Caki2 (cell line): ENCODE results near the gene PTCD2. TPM values are rescaled to one million over a fixed set of nuclear protein-coding genes. Genes with fewer than 3 reads are reported as not detected.
"Not testable (repeated sequence)": the region's sequence is repeated elsewhere in the genome, so short reads cannot be mapped to it uniquely, and the experiment has no call there.

ENCODE experiments used
- DNase-seq: peaks from one replicate; pipeline ENCODE4 v3.0.0-alpha.2; 2015; ENCODE audit warnings: low read depth
- in situ Hi-C: cut with HindIII; loops from 2 replicates; pipeline ENCODE4 v1.10.0; 2016; ENCODE audit warnings: low sequenced_read_pairs, low pct_unique_long_range_greater_than_20kb, mixed read lengths
- total RNA-seq: library from RNA; depleted of rRNA; stranded (reverse); fragments of >200 nt; shearing (Covaris generic); gene quantifications from 2 replicates; pipeline ENCODE4 v1.2.3, GENCODE V29; 2014; ENCODE audit warnings: low replicate concordance; rRNA removed

Gene PTCD2
- total RNA-seq, 1 experiment from 2014 or later: 6.3 TPM

DNA sequence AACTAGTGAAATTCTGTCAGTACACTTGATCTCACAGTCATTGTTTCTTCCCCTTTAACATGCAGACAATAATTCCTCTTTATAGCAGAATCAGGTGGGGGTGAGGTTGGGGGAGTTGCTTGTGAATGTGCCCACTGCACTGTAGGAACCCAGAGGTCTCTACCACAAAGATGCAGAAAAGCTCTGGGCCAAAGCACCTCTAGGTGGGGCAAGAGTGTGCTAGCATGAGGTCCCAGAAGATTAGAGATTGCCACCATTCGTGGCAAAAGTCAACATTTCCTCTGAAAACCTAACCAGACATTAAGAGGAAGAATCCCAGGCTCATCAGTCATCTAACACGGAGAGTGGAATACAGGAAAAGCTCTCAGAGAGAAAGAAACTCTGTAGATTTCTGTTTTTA lies 74.5 kb downstream of the PTCD2 start:
- in situ Hi-C loops: no loop called here
- no peak for DNase-seq

DNA sequence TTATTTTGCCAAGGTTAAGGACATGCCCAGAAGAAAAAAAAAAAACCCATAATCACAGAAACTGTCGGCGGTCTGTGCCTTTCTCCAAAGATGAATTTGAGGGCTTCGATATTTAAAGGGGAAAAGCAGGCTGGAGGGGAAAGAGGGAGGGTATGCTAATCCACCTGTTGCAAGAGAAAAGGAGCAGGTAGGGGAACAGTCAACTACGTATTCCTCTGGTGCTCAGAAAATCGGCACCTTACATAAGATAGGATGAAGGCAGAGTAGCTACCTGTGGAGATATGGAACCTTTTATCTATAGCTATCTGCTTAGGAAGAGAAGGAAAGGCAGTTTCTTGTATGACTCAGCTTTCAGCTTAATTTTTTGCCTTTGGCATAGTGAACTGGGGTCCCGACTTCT lies 77.7 kb downstream of the PTCD2 start:
- in situ Hi-C loops: no loop called here
- no peak for DNase-seq

DNA sequence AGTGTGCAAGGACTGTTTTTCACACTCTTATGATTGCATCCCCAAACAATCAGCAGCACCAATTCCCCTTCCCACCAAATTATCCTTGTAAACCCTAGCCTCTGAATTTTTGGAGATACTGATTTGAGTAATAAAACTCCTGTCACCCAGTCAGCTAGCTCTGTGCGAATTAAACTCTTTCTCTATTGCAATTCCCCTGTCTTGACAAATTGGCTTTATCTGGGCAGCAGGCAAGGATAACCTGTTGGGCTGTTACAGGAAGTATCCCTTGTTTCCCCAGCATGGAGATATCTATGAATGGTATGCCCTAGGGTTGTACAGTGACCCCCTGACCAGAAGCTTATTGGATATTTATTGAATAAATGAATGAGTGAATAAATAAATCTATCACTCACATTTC lies 80.8 kb downstream of the PTCD2 start:
- no peak for DNase-seq
- in situ Hi-C loops: no loop called here

- DNase-seq: no peak
- in situ Hi-C loops: no loop called here
These were observed 82.3 kb downstream of the PTCD2 start for GRCh38 chr5:72402381-72402890.

DNA sequence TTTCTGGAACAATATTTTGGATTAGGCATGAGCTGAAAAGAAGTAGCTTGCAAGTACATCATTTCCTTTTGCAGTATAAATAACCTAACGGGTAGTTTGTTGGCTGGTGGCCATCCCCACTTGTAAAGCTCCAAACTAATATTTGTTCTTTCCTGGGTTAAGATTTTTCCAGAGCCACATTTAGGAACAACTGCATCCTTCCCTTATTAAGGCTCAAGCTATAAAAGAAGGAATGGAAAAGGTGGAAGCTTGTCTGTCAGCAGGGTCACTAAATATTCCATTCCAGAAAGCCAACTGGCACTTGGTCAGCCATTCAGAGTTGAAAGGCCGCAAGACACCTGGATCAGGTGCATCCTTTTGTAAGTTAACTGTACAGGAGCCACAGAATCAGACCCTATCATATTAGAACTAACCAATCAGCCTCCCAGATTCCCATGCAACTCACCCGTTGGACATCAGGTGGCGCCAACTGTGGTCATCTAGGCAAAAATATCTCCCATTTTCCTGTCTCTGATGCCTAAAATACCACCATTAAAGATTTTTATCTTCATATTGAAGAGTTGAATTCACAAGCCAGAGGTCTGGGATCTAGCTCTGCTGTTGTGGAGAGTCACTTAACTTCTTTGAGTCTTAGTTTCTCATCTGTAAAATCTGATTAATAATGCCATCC lies 82.9 kb downstream of the PTCD2 start:
- in situ Hi-C loops: no loop called here
- no peak for DNase-seq

DNA sequence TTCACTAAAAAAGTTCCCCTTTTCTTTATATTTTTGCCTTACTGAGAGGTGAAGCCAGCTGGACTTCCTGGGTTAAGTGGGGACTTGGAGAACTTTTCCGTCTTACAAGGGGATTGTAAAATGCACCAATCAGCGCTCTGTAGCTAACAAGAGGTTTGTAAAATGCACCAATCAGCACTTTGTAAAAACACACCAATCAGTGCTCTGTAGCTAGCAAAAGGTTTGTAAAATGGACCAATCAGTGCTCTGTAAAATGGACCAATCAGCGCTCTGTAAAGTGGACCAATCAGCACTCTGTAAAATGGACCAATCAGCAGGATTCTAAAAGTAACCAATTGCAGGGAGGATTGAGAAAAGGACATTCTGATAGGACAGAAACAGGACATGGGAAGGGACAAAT lies 84.6 kb downstream of the PTCD2 start:
- DNase-seq, in situ Hi-C loops: not testable (repeated sequence)

DNA sequence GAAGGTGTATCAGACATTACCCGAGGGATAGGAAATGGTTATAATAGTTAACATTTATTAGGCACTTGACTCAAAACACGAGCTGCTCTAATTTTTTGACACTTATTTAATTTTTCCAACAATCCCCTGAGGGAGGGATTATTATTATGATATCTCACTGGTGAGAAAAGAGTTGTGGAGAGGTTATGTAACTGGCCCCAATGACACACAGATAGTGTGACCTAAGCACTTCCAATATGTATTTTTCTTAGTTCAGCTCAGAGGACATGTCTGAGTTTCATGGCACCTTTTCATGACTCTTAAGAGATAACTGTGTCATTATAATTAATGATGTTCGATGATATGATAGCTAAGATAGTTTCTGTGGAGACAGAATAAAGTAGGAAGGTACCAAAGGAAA lies 86.9 kb downstream of the PTCD2 start:
- in situ Hi-C loops: no loop called here
- no peak for DNase-seq

DNA sequence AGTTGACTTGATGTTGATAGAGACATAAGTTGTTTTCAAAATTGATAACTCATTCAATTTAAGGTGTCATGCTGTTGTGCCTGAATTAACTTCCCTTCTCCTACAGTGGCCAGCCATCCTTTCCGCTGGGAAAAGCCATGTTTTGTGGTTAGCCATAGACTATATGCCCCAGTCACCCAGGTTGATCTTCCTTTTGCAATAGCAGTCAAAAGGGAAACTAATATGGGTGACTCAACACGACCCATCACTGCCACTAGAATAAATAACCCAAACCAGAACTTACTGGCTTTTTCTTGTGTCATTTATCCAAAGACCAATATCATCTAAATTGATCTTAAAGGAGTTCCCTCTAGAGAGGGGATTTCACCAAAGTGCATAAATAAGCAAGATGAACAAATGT lies 87.4 kb downstream of the PTCD2 start:
- no peak for DNase-seq
- in situ Hi-C loops: no loop called here

DNA sequence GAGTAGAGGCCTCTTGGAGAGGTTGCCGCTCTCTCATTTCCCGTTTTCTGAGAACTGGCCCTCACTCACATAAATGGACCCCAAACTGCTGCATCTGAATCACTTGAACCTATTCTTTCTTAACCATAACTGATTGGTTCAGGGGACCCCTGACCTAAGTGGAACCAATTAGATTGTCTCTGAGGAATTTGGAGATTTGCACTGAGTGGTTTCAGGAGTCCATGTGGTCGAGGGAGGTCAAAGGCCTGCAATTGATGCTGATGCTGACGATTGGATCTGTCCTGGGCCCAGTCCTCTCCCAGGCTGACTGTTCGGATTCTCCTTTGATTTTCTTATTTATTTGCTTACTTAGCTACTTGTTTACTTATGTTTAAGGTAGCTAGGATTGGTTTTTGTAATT lies 88.0 kb downstream of the PTCD2 start:
- in situ Hi-C loops: no loop called here
- no peak for DNase-seq

- no peak for DNase-seq
- in situ Hi-C loops: no loop called here
These were observed 88.4 kb downstream of the PTCD2 start for GRCh38 chr5:72408603-72409002.

DNA sequence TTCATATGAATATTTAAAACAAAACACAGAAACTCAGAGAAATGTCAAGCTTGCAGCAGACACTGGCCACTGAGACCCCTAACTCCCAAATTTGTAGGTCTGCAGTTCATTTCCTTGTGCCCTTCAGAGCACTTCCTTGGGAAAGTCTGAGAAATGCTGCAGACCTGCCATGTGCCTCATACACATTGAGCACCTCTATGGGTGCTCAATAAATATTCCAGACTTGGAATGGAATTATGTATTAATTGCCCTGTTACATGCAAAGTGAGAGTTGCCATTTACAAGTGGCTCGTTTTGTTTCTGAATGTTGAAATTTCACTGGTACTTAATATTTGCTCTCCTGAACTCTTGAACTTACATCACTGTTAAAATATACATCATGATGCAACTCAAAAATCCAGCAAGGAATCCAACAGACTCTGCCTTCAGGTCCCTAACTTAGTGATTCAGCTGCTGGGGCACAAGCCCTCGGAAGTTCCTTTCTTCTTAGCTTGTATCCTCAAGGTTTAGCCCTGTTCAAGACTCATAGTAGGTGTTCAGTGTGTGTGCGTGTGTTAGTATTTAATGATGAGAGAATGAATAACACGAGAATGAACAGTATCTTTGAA lies 90.6 kb downstream of the PTCD2 start:
- DNase-seq: no peak
- in situ Hi-C loops: no loop called here

DNA sequence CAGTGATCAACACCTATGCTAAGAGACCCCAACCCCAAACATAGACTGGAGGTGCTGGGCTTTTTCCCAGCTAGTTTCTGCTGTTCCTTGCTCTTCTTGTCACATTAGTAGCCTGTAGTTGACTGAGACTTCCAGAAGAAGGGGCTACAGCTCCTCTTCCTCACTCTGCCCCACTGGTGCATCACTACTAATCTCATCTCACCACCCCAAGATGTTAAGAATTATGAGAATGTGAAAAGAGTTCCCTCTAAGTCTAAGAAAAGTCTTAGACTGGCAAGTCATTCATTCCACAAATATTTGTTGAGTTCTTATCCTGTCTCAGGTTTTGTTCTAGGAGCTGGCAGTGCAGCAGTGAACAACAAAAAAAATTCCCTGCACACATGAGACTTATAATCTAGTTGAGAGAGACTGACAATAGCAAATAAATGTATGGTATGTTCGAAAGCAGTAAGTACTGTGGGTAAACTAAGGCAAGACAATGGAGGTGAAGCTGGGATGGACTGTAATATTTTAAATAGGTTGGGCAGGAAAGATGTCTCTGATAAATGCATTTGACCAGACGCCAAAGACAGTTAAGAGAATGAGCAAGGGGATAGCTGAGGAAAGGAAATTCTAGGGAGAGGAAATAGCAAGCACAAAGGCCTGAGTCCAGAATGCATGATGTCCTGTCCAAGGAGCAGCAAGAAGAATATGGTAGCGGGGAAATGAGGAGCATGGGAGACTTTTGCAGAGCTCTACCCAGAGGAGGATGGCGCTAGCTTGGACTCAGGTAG lies 92.3 kb downstream of the PTCD2 start:
- no peak for DNase-seq
- in situ Hi-C loops: no loop called here

GRCh38 chr5:72415616-72416325 lies 95.6 kb downstream of the PTCD2 start:
- in situ Hi-C loops: no loop called here
- DNase-seq: no peak

GRCh38 chr5:72417333-72418062 lies 97.3 kb downstream of the PTCD2 start:
- DNase-seq: no peak
- in situ Hi-C loops: no loop called here

Other genes with a start within 250 kb of the PTCD2 start
- gene MAP1B, start 212.9 kb upstream of the PTCD2 start, total RNA-seq: 58.0 and 80.1 TPM in 2 replicates
- 68.3 and 76.8 TPM in 2 replicates for gene MRPS27, start 133 bp upstream of the PTCD2 start, total RNA-seq
- gene ZNF366, start 187.0 kb downstream of the PTCD2 start, total RNA-seq: not detected in 2 replicates